Measurements from ENCODE around the gene SLC16A13.

The SLC16A13 gene

DNA sequence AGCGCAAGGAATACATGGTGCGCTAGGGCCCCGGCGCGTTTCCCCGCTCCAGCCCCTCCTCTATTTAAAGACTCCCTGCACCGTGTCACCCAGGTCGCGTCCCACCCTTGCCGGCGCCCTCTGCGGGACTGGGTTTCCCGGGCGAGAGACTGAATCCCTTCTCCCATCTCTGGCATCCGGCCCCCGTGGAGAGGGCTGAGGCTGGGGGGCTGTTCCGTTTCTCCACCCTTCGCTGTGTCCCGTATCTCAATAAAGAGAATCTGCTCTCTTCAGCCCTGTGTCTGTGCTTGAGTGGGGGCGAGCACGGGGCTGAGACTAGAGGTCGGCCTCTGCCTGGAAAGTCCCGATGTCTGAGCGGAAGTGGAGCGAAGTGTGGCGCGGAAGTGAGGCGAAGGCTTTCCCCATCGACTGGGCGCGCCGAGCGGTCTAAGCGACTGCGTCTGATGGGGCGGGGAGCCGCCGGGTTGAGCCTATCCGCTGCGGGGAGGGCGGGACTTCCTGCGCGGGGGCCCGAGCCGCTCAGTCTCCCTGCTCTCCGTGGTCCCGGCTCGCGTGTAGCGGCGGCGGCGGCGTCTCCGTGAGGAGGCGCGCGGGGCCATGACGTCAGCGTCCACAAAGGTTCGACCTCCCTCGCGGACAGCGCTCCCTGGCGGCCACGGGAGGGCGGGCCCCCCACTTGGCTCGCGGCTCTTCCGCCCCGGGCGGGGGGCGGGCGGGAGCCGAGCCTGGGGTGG, 21.4 kb upstream of the SLC16A13 start:
- peak; percentile 97 for DNase-seq (ENCODE audit: low read depth)

DNA sequence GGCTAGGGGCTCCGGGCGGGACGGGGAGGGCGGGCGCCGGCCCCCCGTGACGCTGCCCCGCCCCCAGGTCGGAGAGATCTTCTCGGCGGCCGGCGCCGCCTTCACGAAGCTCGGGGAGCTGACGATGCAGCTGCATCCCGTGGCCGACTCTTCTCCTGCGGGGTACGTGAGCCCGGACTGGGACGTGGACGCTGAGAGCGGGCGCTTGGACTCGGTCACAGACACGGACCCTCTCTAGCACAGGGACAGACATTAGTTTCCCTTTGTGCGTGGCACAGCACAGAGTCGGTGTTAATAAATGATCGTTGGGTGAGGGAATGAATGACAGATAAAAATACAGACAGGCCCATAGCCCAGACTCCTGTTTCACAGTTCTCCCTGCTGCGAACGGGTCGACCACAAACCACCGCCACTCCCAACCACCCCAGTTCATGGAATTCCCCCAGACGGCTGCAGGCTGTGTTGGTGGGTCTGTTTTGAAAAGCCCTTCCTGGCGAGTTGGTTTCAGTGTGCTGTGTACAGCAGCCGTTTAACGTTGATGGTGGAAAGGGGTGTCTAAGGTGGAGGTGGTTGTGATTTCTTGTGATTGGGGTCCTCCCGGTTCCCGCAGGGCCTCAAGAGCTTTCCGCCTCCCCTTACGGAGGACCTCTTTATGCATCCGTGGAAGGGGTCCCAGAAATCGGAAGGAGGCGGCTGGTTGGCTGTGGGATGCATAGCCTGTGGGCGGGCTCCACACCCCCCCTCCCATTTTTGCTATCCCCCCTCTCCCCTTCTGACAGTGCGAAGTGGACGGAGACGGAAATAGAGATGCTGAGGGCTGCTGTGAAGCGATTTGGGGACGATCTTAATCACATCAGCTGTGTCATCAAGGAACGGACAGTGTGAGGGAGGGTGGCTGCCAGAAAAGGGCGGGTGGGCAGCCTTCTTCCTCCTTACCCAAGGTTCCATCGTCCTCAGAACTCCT, 20.5 kb upstream of the SLC16A13 start:
- peak; percentile 56 for DNase-seq (ENCODE audit: low read depth)

DNA sequence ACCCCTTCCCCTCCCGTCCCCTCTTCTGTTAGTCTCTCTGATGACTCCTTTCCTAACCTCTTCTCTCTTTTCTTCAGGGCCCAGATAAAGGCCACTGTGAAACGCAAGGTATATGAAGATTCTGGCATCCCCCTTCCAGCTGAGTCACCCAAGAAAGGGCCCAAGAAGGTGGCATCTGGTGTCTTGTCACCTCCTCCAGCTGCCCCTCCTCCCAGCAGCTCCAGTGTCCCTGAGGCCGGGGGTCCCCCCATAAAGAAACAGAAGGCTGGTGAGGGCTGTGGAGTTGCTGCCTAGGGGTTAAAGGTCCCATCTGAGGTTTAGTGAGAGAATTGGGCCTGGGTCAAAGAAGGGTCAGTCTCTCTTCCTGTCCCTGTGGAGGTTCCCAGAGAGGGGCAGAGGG, 19.4 kb upstream of the SLC16A13 start:
- DNase-seq (ENCODE audit: low read depth) = no peak

DNA sequence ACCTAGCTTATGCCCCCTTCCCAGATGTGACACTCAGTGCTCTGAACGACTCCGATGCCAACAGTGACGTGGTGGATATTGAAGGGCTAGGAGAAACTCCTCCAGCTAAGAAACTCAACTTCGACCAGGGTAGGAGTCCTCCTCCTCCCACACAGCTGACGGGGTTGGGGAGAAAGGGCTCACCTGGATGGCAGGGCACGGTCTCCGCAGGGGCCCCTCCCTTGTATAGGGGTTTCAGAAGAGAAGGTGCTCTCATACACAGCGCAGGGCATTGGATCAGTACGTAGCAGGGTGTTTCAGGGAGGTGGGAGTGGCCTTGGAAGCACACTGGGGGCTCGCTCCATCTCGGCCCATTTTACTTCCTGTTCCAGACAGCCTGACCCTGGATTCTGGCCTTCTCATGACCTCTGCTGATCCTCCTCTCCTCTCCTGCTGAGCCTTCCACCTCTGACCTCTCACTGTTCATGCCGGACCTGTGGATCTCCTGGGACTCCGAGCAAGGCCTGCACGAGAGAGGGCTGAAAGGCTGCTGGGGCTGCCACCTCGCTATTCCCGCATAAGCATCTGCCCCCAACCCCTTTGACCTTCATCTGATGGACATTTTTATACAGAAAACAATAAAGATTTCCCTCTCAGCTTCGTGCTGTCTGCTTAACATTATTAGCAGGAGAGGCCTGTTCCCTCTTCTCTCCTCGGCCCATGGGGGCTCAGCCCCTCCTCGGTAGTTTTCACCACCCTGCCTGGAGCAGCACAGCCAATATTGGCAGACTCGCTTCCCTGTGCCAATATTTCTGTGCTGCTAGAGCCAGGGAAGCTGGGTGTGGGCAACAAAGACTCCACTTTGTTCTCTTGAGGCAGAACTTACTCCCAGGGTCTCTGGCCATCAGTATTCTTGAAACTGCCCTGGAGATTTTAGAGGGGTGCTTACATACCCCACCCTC, 18.7 kb upstream of the SLC16A13 start:
- no peak for DNase-seq (ENCODE audit: low read depth)

DNA sequence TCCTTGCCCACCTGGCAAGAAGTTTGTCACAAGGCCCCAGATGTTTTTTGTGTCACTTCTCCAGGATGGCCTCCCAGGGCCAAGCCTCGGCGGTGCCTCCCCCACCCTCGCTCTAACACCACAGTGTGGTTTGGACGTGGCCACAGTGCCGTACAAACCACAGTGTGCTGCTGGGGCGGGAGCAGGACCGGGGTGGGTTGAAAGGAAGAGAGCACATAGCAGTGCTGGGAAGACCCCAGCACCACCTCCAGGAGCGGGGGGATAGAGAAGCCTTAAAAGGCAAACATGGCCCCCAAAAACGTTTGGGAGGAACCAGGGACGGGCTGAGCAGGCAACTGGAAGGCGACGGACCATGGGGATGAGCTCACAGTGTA, 18.0 kb upstream of the SLC16A13 start:
- DNase-seq (ENCODE audit: low read depth) = no peak

DNA sequence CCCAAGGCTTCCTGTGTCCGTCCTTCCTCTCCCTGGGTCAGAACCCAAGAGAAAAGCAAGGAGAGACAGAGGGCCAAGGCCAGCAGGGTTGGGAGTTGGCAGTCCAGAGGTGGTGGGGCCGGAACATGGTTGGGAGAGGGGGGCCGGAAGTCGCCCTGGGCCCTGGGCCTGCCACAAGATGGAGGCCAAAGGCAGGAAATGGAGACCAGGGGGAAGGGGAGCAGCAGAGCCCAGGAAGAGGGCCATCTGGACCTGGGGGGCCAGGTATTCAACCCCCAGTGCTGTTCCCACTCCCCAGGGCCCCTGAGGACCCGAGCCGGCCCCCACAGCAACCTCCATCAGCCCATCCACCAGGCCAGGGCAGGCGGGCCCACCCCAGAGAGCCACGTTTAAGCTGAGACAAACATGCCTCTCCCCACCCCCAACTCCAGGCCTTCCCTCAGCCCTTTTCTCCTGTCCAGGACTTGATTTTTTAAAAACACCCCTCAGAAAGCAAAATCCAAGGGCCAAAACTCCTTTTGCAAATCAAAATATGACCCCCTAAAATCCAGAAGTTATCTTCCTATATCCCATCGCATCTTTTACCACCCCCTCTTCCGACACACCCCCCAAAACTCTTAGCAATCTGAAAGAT, 17.4 kb upstream of the SLC16A13 start:
- no peak for DNase-seq (ENCODE audit: low read depth)

DNA sequence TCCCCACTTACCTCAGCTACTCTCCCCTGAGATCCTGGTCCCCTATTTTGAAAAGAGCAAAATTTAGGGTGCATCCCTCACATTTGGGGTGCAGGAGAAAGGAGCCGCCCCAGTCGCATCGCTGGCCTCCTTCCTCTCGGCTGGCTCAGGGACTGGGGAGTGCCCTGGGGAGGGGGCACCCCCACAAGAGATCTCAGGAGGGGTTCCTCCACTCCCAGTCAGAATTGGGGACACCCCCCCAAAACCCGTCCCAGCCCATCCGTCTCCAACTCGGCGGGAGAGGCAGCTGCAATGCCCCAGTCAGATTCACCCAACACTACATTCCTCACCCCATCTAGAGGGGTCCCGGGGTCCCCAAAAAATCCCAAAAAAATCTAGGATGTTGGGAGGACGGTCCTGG, 16.4 kb upstream of the SLC16A13 start:
- DNase-seq (ENCODE audit: low read depth) = no peak

DNA sequence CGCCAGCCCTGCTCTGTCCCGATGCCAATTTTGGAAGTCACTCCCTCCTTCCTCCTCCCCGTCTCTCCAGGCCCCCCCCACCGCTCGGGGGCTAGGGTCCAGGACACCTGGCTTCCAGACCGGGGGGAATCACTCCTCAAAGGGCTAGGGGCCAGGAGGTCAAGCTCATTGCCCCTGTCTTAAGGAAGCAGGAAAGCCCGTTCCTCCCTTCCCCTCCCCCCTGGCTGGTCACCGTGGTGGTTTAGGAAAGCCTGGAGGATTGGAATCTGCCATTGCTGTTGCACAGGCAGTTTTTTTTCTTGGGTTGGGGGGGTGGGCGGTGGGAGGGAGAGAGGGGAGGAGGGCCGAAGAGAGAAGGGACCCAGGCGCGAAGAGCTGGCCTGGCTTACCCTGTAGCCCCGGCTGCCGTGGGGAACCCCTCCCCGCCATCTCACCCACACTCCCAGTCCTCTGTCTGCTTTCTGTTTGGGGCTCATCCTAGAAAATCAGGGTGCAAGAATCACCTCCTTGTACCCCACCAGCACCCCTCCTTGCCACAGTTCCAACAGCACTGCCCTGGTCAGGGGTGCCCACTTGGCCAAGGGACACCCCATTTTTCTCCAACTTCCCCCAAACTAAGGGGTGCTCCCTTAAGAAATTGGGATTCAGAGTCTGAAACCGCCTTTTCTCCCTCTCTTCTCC, 15.8 kb upstream of the SLC16A13 start:
- DNase-seq (ENCODE audit: low read depth) = no peak

DNA sequence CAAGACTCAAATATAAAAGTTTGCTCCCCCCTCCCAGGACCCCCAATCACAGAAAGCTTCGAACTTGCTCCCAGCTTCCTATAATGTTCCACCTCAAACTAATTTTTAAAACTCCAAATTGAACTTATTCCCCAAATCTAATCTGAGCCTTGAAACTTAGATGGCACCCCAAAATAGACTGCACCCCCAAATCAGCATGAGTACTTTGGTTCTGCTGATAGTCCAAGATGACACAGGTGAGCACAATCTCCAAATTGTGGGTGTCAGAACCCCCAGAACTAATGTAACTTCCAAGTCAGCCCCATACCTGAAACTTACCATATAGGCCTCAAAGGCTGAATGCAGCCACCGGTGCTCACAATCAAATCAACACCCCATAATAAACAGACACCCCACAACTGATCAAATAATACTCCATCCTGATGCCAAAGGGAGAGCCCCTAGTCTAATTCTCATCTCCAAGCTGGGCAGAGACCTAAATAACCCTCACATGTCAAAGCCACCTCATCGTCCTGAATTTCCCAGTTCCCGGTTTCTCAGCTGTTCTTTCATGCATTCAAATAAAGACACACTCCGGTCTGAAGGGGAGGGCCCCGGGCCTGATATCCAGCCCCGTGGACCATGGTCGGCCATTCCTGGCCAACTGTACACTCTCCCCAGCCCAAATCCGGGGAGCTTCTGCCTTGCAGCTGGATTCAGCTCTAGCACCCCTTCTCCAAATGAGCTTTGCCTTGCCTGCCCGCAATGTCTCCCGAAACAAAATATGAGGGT, 14.7 kb upstream of the SLC16A13 start:
- no peak for DNase-seq (ENCODE audit: low read depth)

DNA sequence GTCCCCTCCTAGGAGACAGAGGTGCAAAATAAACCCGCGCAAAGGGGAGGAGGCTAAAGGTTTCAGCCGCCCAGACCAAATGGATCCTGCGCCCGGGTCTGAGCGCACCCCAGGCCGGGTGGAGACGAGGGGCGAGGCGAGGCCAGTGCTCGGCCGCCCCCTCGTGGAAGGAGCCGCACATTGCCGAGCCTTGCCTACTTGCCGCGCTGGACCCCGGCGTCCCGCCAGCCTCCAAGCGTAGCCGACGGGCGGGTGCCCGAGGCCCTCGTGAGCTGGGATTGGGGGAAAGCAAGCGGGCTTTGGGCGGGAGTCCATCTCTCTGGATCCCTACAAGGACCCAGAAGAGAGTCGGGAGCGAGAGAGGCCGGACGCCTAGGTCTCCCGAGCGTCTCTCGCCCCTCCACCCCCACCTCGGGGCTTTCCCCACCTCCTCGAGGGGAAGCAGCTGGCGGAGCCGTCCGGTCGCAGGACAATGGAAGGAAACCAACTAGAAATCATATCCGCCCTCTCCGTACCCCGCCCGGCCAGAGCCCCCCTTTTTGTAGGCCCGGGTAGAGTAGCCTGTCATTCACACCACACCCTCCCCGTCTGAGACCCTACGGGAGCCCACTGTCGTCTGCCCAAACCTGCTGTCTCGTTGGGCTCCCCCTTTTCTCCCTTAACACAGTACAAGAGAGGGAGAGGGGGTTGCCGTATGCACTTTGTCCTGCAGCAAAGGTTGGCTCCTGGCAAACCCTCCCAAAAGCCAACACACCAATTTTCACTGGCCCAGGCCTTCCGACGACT, 13.6 kb upstream of the SLC16A13 start:
- DNase-seq (ENCODE audit: low read depth) = peak; percentile 57

DNA sequence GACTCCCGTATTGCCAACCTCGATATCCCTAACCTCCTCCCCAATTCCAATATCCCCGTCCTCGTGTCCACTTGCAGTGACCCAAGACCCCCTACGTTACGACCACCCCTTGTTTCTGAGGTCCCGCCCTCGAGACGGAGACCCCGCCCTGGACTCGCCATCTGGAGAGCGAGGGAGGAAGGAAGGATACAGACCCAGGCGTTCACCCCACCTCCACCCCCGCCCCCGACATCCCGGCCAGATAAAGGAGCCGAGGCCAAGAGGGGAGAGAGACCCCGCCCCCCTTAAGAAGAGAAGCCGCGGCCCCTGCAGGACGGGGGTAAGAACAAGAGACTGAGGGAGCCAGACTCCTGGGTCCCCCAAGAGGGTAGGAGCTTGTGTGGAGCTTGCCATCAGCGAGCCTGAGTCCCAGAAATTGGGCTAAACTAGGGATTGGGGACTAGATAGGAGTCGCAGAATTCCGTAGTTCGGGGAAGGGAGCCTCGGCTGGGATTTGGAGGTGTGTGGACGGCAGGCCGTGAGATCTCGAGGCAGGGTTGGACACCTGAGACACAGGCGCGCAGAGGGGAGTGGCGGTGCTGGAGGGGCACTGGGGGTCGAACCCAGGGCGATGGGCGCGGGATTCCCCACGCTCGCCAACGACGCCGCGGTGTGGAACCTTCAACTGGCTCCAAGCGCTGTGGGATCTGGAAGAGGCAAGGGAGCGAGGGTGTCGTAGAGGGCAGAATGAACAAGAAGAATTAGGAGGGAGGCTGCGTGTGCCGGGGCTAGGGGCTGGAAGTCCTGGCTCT, 12.8 kb upstream of the SLC16A13 start, which contains the start of gene BCL6B:
Gene BCL6B, plus strand, starts transcription at position 270 of the 791 bp plus-strand sequence. CDS start 622 bp downstream, outside the sequence.
- no peak for DNase-seq (ENCODE audit: low read depth)

DNA sequence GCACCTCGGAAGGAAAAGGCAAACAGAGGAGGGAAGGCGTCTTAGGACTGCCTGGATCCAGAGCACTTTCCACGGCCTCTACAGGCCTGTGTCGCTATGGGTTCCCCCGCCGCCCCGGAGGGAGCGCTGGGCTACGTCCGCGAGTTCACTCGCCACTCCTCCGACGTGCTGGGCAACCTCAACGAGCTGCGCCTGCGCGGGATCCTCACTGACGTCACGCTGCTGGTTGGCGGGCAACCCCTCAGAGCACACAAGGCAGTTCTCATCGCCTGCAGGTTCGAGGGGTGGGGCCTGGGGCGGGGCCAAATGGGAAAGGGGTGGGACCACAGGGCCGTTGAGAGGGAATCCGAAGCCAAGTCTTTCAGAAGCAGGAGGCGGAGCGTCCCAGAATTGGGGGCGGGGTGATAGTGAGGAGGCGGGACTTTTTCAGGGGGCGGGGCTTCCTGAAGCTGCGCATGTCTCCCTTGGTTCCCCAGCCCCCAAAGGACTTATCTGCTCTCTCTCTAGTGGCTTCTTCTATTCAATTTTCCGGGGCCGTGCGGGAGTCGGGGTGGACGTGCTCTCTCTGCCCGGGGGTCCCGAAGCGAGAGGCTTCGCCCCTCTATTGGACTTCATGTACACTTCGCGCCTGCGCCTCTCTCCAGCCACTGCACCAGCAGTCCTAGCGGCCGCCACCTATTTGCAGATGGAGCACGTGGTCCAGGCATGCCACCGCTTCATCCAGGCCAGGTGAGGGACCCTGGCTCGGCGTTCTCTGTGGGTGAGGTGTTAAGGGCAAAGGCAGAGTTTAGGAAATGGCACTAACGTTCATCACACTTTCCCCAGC, 12.0 kb upstream of the SLC16A13 start:
- peak; percentile 90 for DNase-seq (ENCODE audit: low read depth)

DNA sequence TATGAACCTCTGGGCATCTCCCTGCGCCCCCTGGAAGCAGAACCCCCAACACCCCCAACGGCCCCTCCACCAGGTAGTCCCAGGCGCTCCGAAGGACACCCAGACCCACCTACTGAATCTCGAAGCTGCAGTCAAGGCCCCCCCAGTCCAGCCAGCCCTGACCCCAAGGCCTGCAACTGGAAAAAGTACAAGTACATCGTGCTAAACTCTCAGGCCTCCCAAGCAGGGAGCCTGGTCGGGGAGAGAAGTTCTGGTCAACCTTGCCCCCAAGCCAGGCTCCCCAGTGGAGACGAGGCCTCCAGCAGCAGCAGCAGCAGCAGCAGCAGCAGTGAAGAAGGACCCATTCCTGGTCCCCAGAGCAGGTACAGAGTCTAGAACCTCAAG, 11.4 kb upstream of the SLC16A13 start:
- no peak for DNase-seq (ENCODE audit: low read depth)

DNA sequence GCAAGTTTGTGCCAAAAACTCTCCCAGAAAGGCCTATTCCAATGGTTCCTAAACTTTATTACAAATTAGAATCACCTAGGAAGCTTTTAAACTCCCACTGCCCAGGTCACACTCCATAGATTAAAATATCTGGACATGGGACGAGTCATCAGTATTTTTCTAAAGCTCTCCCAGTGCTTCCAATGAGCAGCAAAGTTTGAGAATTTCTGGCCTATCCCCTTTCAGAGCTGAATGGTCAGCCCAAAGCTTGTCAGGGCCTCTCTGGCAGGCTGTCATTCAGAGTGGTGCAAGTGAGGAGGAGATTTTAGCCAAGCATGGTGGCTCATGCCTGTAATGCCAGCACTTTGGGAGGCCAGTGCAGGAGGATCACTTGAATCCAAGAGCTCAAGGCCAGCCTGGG, 10.6 kb upstream of the SLC16A13 start:
- DNase-seq (ENCODE audit: low read depth) = no peak

DNA sequence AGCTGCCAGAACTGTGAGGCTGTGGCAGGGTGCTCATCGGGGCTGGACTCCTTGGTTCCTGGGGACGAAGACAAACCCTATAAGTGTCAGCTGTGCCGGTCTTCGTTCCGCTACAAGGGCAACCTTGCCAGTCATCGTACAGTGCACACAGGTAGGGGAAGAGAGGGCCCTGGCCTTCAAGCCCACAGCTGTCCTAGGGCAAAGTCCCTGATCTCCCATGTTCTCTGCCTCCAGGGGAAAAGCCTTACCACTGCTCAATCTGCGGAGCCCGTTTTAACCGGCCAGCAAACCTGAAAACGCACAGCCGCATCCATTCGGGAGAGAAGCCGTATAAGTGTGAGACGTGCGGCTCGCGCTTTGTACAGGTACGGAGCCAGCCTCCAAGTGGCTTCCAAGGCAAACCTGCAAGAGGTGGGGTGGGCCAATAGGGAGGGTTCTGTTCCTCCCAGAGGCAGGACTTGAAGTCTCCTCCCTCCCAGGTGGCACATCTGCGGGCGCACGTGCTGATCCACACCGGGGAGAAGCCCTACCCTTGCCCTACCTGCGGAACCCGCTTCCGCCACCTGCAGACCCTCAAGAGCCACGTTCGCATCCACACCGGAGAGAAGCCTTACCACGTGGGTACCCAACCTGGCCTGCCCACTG, 9.2 kb upstream of the SLC16A13 start:
- DNase-seq (ENCODE audit: low read depth) = no peak

DNA sequence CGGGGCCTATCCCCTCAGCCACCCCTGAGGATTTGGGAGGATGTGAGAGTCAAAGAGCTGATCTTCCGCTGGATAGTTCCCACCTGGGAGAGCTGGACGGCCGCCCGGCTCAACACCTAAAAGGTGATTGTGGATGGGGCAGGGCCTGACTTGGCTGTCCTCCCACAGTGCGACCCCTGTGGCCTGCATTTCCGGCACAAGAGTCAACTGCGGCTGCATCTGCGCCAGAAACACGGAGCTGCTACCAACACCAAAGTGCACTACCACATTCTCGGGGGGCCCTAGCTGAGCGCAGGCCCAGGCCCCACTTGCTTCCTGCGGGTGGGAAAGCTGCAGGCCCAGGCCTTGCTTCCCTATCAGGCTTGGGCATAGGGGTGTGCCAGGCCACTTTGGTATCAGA, 8.5 kb upstream of the SLC16A13 start:
- DNase-seq (ENCODE audit: low read depth) = no peak

DNA sequence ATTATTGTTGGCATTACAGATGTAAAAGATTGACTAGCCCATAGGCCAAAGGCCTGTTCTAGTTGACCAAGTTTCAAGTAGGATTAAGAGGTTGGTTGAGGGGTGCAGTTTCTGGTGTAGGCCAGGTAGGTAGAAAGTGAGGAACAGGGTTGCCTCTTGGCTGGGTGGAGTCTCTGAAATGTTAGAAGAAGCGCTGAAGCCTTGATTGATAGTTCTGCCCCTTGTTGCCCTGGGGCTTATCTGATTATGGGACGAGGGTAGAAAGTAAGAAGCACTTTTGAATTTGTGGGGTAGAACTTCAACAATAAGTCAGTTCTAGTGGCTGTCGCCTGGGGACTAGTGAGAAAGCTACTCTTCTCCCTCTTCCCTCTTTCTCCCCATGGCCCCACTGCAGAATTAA, 6.7 kb upstream of the SLC16A13 start:
- no peak for DNase-seq (ENCODE audit: low read depth)
